CD4-positive, alpha-beta T cell treated with Interleukin-1 beta for 1 hour (primary cell): ENCODE results near the gene AARS1.
"Not testable (repeated sequence)": the region's sequence is repeated elsewhere in the genome, so short reads cannot be mapped to it uniquely, and the experiment has no call there.

ENCODE experiments used
- DNase-seq, 2 donors: peaks; one replicate each; pipeline ENCODE4 v3.0.0-alpha.2; 2020 to 2022

AARS1 gene

GRCh38 chr16:70270176-70270575 is 19.1 kb downstream of the AARS1 start:
- DNase-seq, result no peak

DNA sequence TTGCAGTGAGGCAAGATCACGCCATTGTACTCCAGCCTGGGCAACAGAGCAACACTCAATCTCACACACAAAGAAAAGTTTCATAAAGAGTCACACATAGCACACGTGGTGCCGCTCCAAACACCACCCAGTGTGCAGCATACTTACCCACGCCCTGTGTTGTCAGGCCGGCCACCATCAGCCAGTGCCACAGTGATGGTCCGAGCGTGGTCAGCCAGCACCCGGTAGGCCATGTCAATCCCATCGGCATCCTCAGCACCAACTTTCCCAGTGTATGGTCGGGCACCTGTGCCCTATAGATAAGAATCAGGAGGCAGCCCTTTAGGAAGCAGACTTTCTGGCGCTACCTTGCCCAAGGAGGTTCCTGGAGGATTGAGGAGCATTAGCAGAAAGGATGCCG is 19.8 kb downstream of the AARS1 start:
- no peak for DNase-seq

GRCh38 chr16:70267922-70268321 is 21.4 kb downstream of the AARS1 start:
- not testable (repeated sequence) for DNase-seq

DNA sequence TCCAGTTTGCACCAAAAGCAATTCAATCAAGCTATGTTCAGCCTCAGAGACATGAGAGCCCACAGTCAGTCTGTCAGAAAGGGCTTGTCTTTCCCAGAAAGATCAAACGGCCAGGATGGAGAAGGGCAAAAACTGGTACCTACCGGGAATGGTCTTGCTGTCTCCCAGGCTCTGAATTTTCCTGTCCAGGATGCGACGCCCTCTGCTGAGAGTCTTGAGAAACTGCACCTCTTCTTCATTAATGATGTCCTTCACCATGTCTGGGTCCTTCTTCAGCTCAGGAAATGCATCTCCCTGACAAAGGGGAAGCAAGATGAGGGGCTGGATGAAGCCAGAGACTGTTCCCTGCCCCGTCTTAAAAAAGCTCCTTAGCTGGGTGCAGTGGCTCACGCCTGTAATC is 21.8 kb downstream of the AARS1 start:
- DNase-seq, result peak in 1 of 2 donors; percentile 31

DNA sequence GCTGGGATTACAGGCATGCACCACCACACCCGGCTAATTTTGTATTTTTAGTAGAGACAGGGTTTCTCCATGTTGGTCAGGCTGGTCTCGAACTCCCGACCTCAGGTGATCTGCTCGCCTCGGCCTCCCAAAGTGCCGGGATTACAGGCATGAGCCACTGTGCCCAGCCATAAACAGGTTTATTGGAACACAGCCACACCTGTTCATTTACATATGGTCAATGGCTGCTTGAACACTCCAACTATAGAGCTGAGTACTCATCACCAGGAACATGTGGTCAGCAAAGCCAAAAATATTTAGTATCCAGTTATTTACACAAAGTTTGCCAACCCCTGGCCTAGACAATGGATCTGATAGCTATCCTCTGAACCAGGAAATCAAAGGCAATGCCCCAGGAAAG is 29.4 kb downstream of the AARS1 start:
- DNase-seq, result not testable (repeated sequence)

DNA sequence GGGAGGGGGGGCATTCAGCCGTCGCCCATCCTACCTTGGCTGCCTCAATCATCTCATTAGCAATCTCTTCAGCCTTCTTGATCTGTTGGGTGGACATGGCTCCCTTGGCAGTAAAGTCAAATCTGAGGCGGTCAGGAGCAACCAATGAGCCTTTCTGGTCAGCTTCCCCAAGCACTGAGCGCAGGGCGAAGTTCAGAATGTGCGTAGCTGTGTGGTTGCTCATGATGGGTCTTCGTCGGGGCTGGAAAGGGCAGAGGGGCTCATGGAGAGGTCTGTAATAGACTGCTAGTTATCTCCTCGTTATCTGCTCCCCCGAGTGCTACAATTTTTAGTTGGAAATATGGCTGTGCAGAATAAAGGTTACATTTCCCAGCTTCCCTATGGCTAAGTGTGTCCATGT is 30.4 kb downstream of the AARS1 start:
- DNase-seq, result no peak

DNA sequence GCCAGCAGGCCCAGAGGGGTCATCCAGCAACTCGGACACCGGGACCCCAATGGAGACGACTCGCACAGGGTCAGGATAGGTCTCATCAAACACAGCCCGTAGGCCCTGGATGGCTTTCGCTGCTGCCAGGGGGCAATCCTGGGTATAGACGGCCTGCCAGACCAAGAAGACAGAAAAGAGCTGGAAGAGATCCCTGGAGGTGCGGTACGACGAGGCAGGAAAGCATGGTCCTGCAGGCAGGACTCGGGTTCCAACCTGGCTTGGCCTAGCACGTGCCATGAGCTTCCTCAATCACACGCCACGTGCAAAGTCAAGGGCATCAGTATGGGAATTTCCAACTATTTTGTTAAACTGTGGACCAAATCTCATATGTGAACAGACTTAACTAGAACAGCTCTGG is 31.2 kb downstream of the AARS1 start:
- DNase-seq, result no peak

GRCh38 chr16:70257391-70257790 is 31.9 kb downstream of the AARS1 start:
- no peak for DNase-seq

GRCh38 chr16:70255574-70255973 is 33.7 kb downstream of the AARS1 start:
- no peak for DNase-seq

DNA sequence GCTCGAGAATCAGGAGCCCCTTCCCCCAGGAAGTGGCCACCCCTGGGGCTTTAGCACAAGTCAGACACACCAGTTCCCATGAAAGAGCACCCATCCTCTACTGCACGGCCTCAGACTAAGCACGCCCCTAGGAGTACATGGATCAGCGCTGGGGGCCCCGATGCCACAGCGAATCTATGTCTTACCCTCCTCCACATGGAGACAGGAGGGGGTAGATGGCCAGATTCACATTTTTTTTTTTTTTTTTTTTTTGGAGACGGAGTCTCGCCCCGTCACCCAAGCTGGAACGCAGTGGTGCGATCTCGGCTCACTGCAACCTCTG is 34.4 kb downstream of the AARS1 start:
- DNase-seq, result no peak

DNA sequence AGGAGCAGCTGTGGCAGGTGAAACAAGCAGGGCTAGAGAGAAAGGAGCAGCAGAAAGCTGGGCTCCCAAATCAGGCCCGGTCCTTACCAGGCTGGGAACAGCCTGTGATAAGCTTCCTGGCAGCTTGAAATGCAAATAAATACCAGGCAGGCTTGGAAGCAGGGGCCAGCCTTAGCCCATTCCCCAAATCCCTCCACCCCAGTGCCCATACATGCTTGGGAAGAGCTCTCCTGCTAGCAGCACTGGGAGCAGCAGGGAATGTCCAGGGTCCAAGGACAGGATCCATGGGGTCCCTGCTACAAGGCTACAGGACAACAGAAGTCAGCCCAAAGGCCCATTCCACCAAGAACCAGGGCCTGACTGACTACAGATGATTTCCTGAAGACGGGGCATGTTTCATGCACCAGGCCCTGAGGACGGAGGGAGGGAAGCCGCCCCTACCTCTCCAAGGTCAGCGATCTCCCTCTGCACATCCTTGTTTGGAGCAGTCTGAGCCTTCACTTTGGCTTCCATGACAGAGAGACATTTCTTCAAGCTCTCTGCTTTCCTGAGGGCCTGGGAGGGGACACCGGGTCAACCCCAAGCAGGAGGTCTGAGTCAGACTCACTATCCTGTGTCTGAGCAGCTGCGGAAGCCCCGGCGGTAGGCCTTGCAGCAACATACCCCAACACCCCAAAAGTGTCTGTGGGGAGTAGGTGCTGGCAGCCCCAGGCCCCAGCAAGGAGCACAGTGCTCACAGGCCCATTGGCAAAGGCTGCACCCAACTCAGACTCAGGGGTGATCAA is 34.9 kb downstream of the AARS1 start:
- DNase-seq, result no peak

- DNase-seq, result peak; percentile 19 to 32
Measured at GRCh38 chr16:70253291-70254106, 35.8 kb downstream of the AARS1 start.

DNA sequence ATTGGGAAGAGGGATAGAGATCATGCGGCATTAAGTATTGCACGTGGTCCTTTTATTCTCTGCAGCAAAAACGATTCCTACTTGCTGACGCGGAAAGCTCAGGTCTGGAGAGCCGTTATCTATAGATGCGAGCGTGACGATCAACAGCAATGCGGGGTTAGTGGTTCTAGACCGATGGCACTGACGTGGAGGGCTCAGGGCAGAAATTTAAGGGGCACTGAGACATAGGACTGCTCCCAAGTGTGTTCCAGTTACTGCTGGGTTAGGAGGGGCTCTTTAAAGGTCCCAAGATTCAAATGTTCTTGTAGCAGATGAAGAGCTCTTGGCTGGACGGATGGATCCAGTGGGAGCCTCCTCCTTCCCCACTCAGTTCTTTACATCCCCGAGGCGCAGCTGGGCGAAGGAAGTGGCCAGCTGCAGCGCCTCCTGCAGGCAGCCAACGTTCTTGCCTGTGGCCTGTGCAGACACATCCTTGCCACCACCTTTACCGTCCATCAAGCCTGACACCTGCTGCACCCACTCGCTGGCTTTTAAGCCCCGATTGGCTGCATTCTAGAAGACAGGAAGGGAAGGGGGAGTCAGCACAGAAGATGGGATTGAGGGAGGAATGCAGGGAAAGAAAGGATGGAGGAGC is 36.8 kb downstream of the AARS1 start:
- peak in 1 of 2 donors; percentile 20 for DNase-seq

GRCh38 chr16:70251629-70252354 is 37.5 kb downstream of the AARS1 start, which contains the start of gene EXOSC6:
EXOSC6 (minus strand) TSS chr16:70251940; CDS start chr16:70251900, 40 bp downstream.
- peak; percentile 92 for DNase-seq

DNA sequence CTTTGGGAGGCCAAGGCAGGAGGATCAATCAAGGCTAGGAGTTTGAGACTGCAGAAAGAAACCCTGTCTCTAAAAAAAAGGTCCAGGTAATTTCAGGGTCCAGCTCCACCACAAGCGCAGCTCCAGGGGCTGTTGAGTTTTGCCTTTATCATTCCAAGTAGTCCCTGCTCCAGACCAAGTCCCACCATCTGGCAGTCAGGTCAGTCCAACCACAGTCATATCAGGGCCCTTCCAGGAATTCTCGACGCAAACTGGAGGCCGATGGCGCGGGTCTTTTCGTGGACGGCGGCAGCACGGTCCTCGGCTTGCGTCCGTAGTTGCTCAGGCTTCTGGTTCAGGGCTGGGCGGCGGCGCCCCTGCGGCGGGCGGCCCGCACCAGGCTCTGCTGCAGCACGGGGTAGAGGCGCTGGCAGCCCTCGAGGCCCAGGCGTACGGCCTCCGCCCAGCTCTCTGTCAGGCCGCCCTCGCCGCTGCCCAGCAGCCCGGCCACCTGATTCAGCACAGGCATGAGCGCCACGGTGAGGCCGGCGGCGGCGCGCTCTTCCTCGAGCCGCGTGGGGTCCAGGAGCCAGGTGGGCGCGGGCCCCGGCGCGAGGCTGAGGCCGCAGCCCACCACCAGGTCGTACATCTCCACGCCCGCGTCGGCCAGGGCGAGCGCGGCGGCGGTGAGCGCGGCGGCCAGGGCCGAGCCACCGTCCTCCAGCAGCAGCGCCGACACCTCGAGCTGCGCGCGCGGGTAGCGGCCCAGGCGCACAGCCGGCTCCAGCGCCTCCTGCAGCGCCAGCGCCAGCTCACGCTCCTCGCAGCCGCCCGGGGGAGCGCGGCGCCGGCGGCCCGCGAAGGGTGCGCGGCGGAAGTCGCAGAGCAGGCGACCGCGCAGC is 38.3 kb downstream of the AARS1 start:
- DNase-seq, result peak in 1 of 2 donors; percentile 17

GRCh38 chr16:70249697-70250096 is 39.6 kb downstream of the AARS1 start:
- DNase-seq, result not testable (repeated sequence)

- not testable (repeated sequence) for DNase-seq
Measured at GRCh38 chr16:70238773-70239172, 50.5 kb downstream of the AARS1 start.

- not testable (repeated sequence) for DNase-seq
Measured at GRCh38 chr16:70231831-70232230, 57.5 kb downstream of the AARS1 start.

GRCh38 chr16:70226024-70226423 is 63.3 kb downstream of the AARS1 start:
- DNase-seq, result not testable (repeated sequence)

GRCh38 chr16:70225430-70225829 is 63.9 kb downstream of the AARS1 start:
- not testable (repeated sequence) for DNase-seq

DNA sequence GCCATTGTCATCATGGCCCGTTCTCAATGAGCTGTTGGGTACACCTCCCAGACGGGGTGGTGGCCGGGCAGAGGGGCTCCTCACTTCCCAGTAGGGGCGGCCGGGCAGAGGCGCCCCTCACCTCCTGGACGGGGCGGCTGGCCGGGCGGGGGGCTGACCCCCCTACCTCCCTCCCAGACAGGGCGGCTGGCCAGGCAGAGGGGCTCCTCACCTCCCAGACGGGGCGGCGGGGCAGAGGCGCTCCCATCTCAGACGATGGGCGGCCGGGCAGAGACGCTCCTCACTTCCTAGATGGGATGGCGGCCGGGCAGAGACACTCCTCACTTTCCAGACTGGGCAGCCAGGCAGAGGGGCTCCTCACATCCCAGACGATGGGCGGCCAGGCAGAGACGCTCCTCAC is 64.7 kb downstream of the AARS1 start:
- DNase-seq, result not testable (repeated sequence)
